Body of pancreas (tissue), 4 donors: ENCODE results near the gene BCL7A. TPM values are rescaled to one million over a fixed set of nuclear protein-coding genes. Genes with fewer than 3 reads are reported as not detected.

Source experiments
- ATAC-seq: fragments of 150-250 bp; one replicate; pipeline ENCODE4 v1.9.1; 2016
- DNase-seq, 4 donors: peaks; one replicate each; pipeline ENCODE4 v3.0.0-alpha.2; 2019
- H3K27ac ChIP-seq, 4 donors: fragments of 200-600 bp; sonication (generic); 1 replicate in 3 of 4; 2 replicates in 1 of 4; pipeline versions ENCODE4 v1.5.1 to v1.6.1; 2016 to 2019; ENCODE audit warnings: mild to moderate bottlenecking in 1 of 4, mixed read lengths in 1 of 4, moderate library complexity in 1 of 4
- H3K27me3 ChIP-seq, 2 donors: fragments of 200-600 bp; sonication (generic); one replicate each; pipeline ENCODE4 v1.6.0; 2016; ENCODE audit warnings: mild to moderate bottlenecking in 1 of 2
- H3K36me3 ChIP-seq, 2 donors: fragments of 200-600 bp; sonication (generic); replicated peaks in 1 of 2; 2 replicates each; pipeline ENCODE4 v1.5.1; 2016; ENCODE audit warnings: low read depth in 2 of 2; ENCODE audit not compliant: insufficient read depth in 1 of 2
- H3K4me1 ChIP-seq: fragments of 200-600 bp; sonication (generic); one replicate; pipeline ENCODE4 v1.6.0; 2016
- H3K4me3 ChIP-seq, 2 donors: fragments of 200-600 bp; sonication (generic); 1 replicate in 1 of 2; 2 replicates in 1 of 2; pipeline ENCODE4 v1.5.1; 2016 to 2019
- H3K9me3 ChIP-seq, 3 donors: fragments of 200-600 bp; sonication (generic); 1 replicate in 2 of 3; 2 replicates in 1 of 3; pipeline ENCODE4 v1.5.1; 2016
- CTCF ChIP-seq, 7 experiments: fragments of 450-650 bp in 4 of 7; fragments of 200-600 bp in 3 of 7; sonication (generic) in 3 of 7; IDR thresholded peaks; one replicate each; pipeline ENCODE4 v1.5.1; 2016 to 2019; ENCODE audit warnings: antibody characterized with exemption in 7 of 7
- POLR2A ChIP-seq, 3 donors: fragments of 450-650 bp; IDR thresholded peaks; one replicate each; pipeline ENCODE4 v1.6.1; 2016; ENCODE audit warnings: antibody characterized with exemption in 3 of 3, mild to moderate bottlenecking in 2 of 3
- WGBS, 2 donors: methylation state at CpG; one replicate each; pipeline ENCODE4 v1.1.5; 2017; 5-methylcytosine and 5-hydroxymethylcytosine counted together
- intact Hi-C: fragments of 100-400 bp; cut with DNase I; formaldehyde crosslinking; loops from one replicate; pipeline ENCODE4 v1.15.1; 2023
- total RNA-seq, 2 donors: library from RNA; depleted of rRNA; stranded (reverse); fragments of >200 nt; gene quantifications; one replicate each; pipeline ENCODE4 v1.1.0, GENCODE V29; 2016

BCL7A gene
- total RNA-seq, 2 donors from 2014 or later: 19.1 to 25.2 TPM

- DNase-seq (no peak), ATAC-seq (no peak)
- Histone ChIP-seq H3K4me1 (no peaks in the 10 kb centered on the region), H3K4me3 (no peak overlapping the region), H3K27ac (no peak overlapping the region), H3K27me3 (no peaks in the 10 kb centered on the region), H3K9me3 (no peaks in the 10 kb centered on the region), H3K36me3 (no peaks in the 10 kb centered on the region)
- no peak for TF ChIP-seq POLR2A (IDR thresholded peaks at IDR 0.05)
- no peak for TF ChIP-seq CTCF (IDR thresholded peaks at IDR 0.05)
- intact Hi-C loops: no loop called here
- 74% methylated on average over 10 to 11 of the region's 11 CpGs for WGBS, 2 donors
Measured at GRCh38 chr12:122005252-122005776, 16.4 kb upstream of the BCL7A start.

DNA sequence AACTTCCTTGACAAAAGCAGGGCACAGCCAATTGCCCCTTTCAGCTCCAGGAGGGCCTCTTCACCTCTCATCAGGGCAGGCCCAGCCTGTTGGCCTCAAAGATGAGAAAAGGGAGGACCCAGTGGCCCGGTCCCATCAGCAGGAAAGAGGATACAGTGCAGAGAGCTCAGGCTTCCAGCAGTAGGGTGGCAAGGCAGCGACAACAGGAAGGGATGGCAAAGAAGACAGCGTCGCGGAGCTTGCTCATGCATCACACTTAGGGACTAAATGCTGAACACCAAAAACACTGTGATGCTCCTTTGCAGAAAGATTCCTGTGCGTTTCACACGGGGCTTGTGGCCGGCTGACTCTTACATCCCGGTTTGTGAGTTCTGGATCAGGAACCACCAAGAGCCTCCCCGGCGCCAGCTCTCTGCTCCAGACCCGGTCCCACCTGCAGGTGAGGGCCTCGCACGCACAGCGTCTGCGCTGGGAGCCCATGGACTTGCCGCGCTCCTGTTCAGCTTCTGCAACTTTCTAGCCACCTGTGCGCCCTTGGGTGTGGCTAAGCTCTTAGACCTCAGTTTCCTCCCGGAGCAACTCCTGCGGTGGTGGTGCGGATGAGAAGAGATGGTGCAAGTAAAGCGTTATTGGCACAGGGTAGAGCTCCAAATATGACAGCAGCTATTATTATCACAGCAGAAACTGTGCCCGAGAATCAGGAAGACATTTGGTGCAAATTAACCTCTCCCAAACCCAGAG, 15.3 kb upstream of the BCL7A start:
- ATAC-seq (no peak), DNase-seq (no peak)
- WGBS, 2 donors: 84 to 87% methylated on average over 14 to 24 of the region's 24 CpGs
- Histone ChIP-seq H3K27me3 (no peaks in the 10 kb centered on the region), H3K36me3 (no peaks in the 10 kb centered on the region), H3K4me1 (no peaks in the 10 kb centered on the region), H3K4me3 (no peak overlapping the region), H3K9me3 (no peaks in the 10 kb centered on the region), H3K27ac (no peak overlapping the region)
- TF ChIP-seq POLR2A (IDR thresholded peaks at IDR 0.05) (no peak), CTCF (IDR thresholded peaks at IDR 0.05) (no peak)
- intact Hi-C loops: no loop called here

DNA sequence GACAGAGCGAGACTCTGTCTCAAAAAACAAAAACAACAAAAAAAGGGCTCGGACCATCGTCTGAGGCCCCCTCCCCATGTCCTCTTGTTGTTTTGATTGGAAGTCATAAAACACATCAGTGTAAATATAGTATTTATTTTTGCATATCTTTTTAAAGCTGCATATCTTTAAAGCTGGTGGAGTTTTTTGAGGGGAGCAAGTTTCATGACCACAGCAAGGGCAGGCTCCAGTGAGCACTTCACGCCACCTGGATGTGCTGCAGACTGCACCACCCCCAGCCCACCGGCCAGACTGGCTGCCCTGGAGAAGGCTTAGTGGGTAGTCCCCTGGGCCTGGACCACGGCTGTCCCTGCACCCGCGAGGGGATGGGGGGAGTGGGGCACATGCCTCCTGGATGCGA, 11.9 kb upstream of the BCL7A start:
- no peak for TF ChIP-seq CTCF (IDR thresholded peaks at IDR 0.05)
- no peak for TF ChIP-seq POLR2A (IDR thresholded peaks at IDR 0.05)
- DNase-seq (no peak), ATAC-seq (no peak)
- Histone ChIP-seq H3K27me3 (no peaks in the 10 kb centered on the region), H3K27ac (no peak overlapping the region), H3K9me3 (no peaks in the 10 kb centered on the region), H3K4me1 (no peaks in the 10 kb centered on the region), H3K36me3 (no peaks in the 10 kb centered on the region), H3K4me3 (no peak overlapping the region)
- intact Hi-C loops: no loop called here
- WGBS, 2 donors: 78 to 83% methylated on average over 4 to 9 of the region's 9 CpGs

DNA sequence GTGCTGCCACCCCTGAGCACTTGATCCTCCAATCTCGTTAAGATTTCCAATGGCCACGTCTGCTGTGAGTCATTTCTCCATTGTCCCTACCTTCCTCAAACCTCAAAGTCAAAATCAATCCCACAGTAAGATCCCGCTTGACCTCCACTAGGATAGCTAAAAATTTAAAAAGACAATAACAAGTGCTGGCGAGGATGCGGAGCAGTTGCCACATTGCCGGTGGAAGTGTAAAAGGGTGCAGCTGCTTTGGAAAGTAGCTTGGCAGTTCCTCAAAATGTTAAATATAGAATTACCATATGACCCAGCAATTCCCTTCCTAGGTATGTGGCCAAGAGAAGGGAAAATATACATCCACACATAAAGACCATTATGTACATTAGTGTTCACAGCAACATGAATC, 9.5 kb upstream of the BCL7A start:
- no peaks in the 10 kb centered on the region for H3K27me3 ChIP-seq
- no peaks in the 10 kb centered on the region for H3K4me1 ChIP-seq
- TF ChIP-seq POLR2A (IDR thresholded peaks at IDR 0.05): no peak
- no peak for TF ChIP-seq CTCF (IDR thresholded peaks at IDR 0.05)
- no peaks in the 10 kb centered on the region for H3K9me3 ChIP-seq
- intact Hi-C loops: no loop called here
- DNase-seq (no peak), ATAC-seq (no peak)
- H3K4me3 ChIP-seq: no peak overlapping the region
- no peaks in the 10 kb centered on the region for H3K36me3 ChIP-seq
- H3K27ac ChIP-seq: no peak overlapping the region
- WGBS, 2 donors: 77 to 89% methylated on average over 6 of the region's 6 CpGs

GRCh38 chr12:122013136-122013535, 8.5 kb upstream of the BCL7A start:
- DNase-seq (no peak), ATAC-seq (no peak)
- Histone ChIP-seq H3K4me1 (no peaks in the 10 kb centered on the region), H3K27me3 (no peaks in the 10 kb centered on the region), H3K4me3 (no peak overlapping the region), H3K27ac (no peak overlapping the region), H3K9me3 (no peaks in the 10 kb centered on the region), H3K36me3 (no peaks in the 10 kb centered on the region)
- intact Hi-C loops: no loop called here
- 84 to 87% methylated on average over 4 of the region's 4 CpGs for WGBS, 2 donors
- TF ChIP-seq CTCF (IDR thresholded peaks at IDR 0.05): no peak
- TF ChIP-seq POLR2A (IDR thresholded peaks at IDR 0.05): no peak
